ENCODE results near the gene PGLYRP1.

DNA sequence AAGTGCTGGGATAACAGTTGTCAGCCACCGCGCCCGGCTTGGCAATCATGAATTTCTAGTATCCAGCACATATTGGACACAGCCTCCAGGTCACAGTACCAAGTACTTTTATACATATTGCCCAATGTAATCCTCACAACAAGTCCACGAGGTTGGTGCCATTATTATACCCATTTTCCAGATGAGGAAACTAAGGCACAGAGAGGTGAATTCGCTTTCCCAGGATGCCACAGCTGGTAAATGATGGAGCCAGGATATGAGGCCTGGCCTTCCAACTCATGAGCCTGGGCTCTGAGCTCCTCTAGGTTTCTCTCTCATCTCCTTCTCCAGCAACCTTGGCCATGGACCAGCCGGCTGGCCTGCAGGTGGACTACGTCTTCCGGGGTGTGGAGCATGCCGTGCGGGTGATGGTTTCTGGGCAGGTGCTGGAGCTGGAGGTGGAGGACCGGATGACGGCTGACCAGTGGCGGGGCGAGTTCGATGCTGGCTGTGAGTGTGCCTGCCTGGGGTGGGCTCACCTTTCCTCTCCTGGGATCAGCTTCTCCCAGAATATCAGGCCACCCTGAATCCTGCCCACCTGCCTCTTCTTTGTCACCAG lies 20.1 kb downstream of the PGLYRP1 start:
- TF ChIP-seq MXI1 (IDR thresholded peaks at IDR 0.05; ENCODE audit: borderline replicate concordance, low read depth, low read length) (no peak), RFX5 (IDR thresholded peaks at IDR 0.05; ENCODE audit: low read depth, low read length) (no peak), MAFK (IDR thresholded peaks at IDR 0.05; ENCODE audit: low read depth, low read length) (no peak), POLR2A (IDR thresholded peaks at IDR 0.05; ENCODE audit: low read depth, low read length) (no peak)
- TF ChIP-seq, protein P1, sequence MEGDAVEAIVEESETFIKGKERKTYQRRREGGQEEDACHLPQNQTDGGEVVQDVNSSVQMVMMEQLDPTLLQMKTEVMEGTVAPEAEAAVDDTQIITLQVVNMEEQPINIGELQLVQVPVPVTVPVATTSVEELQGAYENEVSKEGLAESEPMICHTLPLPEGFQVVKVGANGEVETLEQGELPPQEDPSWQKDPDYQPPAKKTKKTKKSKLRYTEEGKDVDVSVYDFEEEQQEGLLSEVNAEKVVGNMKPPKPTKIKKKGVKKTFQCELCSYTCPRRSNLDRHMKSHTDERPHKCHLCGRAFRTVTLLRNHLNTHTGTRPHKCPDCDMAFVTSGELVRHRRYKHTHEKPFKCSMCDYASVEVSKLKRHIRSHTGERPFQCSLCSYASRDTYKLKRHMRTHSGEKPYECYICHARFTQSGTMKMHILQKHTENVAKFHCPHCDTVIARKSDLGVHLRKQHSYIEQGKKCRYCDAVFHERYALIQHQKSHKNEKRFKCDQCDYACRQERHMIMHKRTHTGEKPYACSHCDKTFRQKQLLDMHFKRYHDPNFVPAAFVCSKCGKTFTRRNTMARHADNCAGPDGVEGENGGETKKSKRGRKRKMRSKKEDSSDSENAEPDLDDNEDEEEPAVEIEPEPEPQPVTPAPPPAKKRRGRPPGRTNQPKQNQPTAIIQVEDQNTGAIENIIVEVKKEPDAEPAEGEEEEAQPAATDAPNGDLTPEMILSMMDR (conservative IDR thresholded peaks at IDR 0.05; ENCODE audit: low read depth, low read length) = no peak
